Measurements from ENCODE around the gene LONP2. TPM values are rescaled to one million over a fixed set of nuclear protein-coding genes. Genes with fewer than 3 reads are reported as not detected.
"Not testable (repeated sequence)": the region's sequence is repeated elsewhere in the genome, so short reads cannot be mapped to it uniquely, and the experiment has no call there.

Gene LONP2
- polyA plus RNA-seq, 4 donors = 61.1 to 65.7 (median 63.5) TPM

GRCh38 chr16:48235556-48236136 lies 8.5 kb upstream of the LONP2 start:
- DNase-seq (ENCODE audit: low read depth in 4 of 4, low spot score in 3 of 4) = no peak

GRCh38 chr16:48236286-48236685 lies 7.8 kb upstream of the LONP2 start:
- DNase-seq (ENCODE audit: low read depth in 4 of 4, low spot score in 3 of 4) = no peak

GRCh38 chr16:48240147-48240546 lies 4.0 kb upstream of the LONP2 start:
- not testable (repeated sequence) for DNase-seq (ENCODE audit: low read depth in 4 of 4, low spot score in 3 of 4)

GRCh38 chr16:48244863-48245195 lies 729 bp downstream of the LONP2 start:
- no peak for DNase-seq (ENCODE audit: low read depth in 4 of 4, low spot score in 3 of 4)

- no peak for DNase-seq (ENCODE audit: low read depth in 4 of 4, low spot score in 3 of 4)
These were observed 2.0 kb downstream of the LONP2 start for GRCh38 chr16:48246066-48246465.

- DNase-seq (ENCODE audit: low read depth in 4 of 4, low spot score in 3 of 4) = no peak
These were observed 3.2 kb downstream of the LONP2 start, which contains the start of gene ABCC11 for GRCh38 chr16:48247311-48247710. Gene ABCC11 (minus strand): TSS chr16:48247539. CDS start chr16:48231921, 15,618 bp downstream.

- DNase-seq (ENCODE audit: low read depth in 4 of 4, low spot score in 3 of 4) = no peak
These were observed 6.6 kb downstream of the LONP2 start for GRCh38 chr16:48250520-48251278.

GRCh38 chr16:48252013-48252412 lies 7.9 kb downstream of the LONP2 start:
- no peak for DNase-seq (ENCODE audit: low read depth in 4 of 4, low spot score in 3 of 4)

- no peak for DNase-seq (ENCODE audit: low read depth in 4 of 4, low spot score in 3 of 4)
These were observed 12.6 kb downstream of the LONP2 start for GRCh38 chr16:48256579-48257177.

GRCh38 chr16:48261569-48261968 lies 17.5 kb downstream of the LONP2 start:
- no peak for DNase-seq (ENCODE audit: low read depth in 4 of 4, low spot score in 3 of 4)

GRCh38 chr16:48262631-48263030 lies 18.5 kb downstream of the LONP2 start:
- no peak for DNase-seq (ENCODE audit: low read depth in 4 of 4, low spot score in 3 of 4)

- no peak for DNase-seq (ENCODE audit: low read depth in 4 of 4, low spot score in 3 of 4)
These were observed 24.9 kb downstream of the LONP2 start for GRCh38 chr16:48269011-48269410.

GRCh38 chr16:48271728-48272127 lies 27.6 kb downstream of the LONP2 start:
- no peak for DNase-seq (ENCODE audit: low read depth in 4 of 4, low spot score in 3 of 4)

- DNase-seq (ENCODE audit: low read depth in 4 of 4, low spot score in 3 of 4) = no peak
These were observed 28.8 kb downstream of the LONP2 start for GRCh38 chr16:48272837-48273421.

- DNase-seq (ENCODE audit: low read depth in 4 of 4, low spot score in 3 of 4) = no peak
These were observed 30.4 kb downstream of the LONP2 start for GRCh38 chr16:48274476-48274875.

- DNase-seq (ENCODE audit: low read depth in 4 of 4, low spot score in 3 of 4) = no peak
These were observed 32.0 kb downstream of the LONP2 start for GRCh38 chr16:48276102-48276501.

GRCh38 chr16:48277158-48277557 lies 33.1 kb downstream of the LONP2 start:
- DNase-seq (ENCODE audit: low read depth in 4 of 4, low spot score in 3 of 4) = no peak

- no peak for DNase-seq (ENCODE audit: low read depth in 4 of 4, low spot score in 3 of 4)
These were observed 35.1 kb downstream of the LONP2 start for GRCh38 chr16:48279199-48279598.

- DNase-seq (ENCODE audit: low read depth in 4 of 4, low spot score in 3 of 4) = no peak
These were observed 36.4 kb downstream of the LONP2 start for GRCh38 chr16:48280546-48280945.

- DNase-seq (ENCODE audit: low read depth in 4 of 4, low spot score in 3 of 4) = no peak
These were observed 38.6 kb downstream of the LONP2 start for GRCh38 chr16:48282636-48283263.

GRCh38 chr16:48284772-48285409 lies 40.8 kb downstream of the LONP2 start:
- DNase-seq (ENCODE audit: low read depth in 4 of 4, low spot score in 3 of 4) = no peak
